Suppressor macrophage (primary cell): ENCODE measurements around the gene IQGAP2.
A peak's percentile ranks its signal among the peaks of the same experiment; 100 is the strongest.

Experiments
- DNase-seq, 4 experiments: peaks; one replicate each; pipeline ENCODE4 v3.0.0-alpha.2; 2020 to 2022

The IQGAP2 gene

DNA sequence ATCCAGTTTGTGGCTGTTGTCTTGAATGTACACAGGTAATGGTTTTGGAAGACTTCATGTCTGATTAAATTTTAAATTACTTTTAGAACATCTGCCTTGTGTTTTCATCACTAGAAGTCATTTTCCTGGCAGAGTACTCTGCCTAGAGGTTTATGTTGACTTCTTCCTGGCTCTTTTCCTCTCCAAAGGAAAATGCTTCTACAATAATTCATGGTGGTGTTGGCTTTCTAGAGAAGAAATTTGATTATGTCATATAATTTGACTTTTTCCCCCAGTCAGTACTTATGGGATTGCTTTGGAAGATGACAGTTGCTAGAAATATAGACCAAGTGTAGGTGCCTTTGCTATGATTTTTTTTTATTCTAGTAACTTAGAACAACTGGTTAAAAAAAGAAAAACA lies 173.4 kb downstream of the IQGAP2 start:
- DNase-seq: no peak

DNA sequence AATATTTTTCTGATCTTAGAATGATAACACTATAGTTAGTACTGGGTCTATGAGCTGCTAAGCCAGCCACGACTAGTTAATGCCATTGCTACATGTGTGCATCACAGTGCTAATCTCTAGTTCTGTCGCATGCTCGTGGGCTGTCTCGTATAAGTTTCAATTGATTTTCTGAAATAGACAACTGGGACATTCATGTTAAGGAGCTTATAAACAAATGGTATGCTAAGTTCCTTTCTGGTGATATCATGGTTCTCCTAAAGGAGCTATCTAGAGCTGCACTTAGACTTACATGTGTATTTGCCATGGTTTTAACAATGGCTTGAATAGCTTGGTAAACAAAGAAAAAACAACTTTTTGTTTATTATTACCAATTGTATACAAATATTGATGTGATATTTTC lies 173.9 kb downstream of the IQGAP2 start:
- no peak for DNase-seq

DNA sequence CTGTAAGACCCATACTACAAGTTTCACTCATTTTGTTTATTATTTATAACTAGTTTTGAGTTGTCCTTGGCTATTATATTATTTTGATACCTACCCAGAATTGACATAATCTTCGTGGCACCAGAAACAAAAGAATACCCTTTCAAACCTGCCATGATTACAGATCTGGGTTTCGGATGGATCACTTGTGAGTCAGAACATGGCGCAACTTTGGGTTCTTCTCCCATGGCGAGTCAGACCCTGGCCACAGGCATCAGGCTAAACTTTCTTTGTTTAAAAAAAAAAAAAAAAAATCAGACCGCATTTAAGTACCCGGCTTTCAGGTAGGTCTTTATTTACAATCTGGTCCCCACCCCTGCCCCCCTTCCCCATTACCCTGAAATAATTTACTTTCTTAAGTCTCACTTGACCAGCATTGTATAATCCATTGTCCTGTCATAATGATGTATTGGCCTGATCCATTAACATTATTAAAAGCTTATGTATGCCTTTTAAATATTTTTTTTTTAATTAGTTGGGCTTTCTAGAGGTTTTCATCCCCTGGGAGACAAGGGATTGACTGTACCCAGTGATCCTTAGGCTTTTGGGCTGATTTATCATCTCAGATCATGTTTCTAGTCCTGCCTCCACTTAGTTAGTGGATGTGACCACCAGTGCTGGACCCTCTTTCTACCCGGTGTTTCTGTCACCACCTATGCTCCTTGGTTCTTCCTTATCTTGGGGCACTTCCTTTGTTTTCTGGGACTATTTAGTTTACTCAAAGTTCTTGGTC lies 176.3 kb downstream of the IQGAP2 start:
- peak in 2 of 4 experiments; percentile 34 to 38 for DNase-seq

DNA sequence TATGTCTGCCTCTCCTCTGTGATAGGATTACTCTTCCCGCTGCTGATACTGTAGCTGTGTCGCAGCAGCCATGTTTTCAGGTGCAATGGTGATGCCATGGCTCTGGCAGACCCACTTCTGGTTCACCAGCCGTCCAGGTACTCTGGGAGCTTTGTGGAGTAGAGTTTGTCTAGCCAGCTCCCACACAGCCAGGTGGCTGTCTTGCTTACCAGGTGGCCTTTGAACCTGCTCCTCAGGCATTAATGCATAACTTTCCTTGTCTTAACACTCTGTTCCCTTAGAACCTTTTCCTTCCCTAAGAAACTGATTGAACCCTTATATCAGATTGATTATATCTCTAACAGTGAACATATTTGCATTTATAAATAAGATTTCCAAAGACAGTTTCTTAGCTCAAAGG lies 177.9 kb downstream of the IQGAP2 start:
- no peak for DNase-seq

DNA sequence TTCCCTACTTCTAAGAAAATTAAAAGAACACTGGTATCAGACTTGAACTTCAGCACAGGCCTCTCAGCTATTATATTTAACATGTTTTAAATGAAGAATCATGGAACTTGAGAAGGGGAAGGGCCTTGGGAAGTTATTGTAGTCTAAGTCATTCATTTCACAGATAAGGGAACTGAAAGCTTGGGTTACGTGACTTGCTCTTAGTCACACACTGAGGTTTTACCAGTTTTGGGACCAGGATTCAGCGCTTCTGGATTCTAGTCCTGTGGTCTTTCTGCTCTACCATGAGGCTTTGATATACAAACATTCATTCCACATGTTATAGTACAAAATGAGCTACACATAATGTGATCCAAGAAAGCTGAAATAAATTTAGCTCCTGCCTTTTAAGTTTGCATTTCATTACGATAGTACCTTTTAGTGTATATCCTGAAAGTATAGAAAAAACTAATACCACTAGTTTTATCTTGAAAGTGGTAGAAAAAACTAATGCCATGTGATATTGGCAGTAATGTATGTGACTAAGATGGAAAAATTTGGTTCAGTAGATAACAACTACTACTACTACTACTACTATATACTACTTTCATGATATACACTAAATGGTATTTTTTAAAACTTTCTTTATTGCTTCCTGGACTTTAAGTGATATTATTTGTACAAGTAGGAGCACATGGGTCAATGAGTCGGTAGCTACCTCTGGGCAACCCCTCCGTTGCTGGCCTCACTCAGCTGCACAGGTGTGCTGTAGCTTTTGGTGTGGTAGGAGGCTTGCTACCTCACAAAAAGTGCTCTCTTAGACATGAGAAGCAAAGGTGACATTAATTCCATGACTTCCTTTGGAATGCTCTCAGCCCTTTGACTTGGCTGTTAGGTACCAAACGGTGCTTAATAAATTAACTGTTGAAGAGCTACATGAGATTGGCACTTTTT lies 179.4 kb downstream of the IQGAP2 start:
- peak; percentile 83 to 95 (median 90) for DNase-seq

DNA sequence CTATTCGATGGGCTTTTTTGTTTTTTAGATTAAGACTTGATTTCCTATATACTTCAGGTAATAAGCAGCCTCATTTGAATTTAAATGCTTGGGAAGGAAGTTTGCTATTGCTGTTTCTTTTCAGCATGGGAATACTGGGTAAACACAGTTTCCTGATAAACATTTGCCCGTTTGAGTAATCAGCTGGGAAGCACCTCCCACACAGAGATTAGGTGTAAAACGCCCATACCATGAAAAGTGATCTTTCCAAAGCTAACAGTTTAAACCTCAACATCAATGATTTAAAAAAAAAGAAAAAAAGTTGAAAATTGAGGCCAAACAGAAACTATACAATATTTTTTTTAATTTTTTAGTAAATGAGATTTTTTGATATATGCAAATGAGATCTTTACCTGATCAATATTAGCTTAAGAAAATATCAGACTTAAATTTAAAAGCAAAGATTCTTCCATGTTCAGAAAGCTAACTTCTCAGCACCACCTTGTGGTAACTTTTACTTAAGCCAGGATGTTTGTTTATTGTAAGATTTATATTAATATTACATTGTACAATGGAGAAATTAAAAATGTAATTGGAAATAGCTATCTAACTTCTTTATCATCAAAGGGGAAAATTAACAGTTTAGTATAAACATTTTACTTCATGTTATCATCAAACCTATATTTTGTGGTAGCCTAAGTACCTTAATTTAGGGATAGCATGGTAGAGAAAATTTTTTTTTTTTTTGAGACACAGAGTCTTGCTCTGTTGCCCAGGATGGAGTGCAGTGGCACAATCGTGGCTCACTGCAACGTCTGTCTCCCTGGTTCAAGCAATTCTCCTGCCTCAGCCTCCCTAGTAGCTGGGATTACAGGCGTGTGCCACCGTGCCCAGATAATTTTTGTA lies 180.3 kb downstream of the IQGAP2 start:
- DNase-seq: peak in 3 of 4 experiments; percentile 37 to 62 (median 53)

DNA sequence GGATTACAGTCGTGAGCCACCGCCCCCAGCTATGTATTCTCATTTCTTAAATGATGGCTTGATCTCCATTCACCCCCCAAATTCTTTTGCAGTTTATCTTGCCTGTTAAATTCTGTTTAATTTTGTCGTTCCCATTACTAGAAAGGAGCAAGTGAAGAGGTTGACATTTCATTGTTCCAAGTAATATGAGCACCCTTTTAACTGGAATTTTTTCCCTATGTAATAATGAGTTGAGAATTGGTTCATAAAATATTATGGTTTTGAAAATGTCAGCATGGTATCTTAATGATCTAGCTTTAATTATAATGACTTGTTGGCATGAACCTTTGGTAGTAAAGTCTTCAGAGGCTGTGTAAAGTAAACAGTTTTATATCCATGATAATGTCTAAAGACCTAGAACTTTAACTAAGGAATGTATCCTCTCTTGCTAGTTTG lies 182.7 kb downstream of the IQGAP2 start:
- DNase-seq: no peak

DNA sequence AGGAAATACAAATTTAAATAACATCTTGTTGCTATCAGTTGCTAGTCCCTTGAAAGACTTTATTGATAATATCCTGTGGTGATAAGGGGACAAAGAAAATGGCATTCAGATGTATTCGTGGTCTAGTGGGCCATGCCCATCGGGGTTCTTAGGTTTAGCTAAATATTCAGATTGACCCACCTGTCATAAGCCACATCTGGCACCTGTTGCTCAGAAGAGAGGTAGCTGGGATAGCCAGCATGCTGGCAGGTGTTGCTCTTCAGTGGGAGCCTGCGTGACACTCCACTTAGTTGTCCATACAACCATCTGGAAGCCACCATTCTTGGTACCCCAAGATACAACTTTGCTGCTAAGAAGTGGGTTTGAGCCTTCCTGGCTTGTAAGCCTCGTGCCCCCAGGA lies 183.4 kb downstream of the IQGAP2 start:
- DNase-seq: no peak

DNA sequence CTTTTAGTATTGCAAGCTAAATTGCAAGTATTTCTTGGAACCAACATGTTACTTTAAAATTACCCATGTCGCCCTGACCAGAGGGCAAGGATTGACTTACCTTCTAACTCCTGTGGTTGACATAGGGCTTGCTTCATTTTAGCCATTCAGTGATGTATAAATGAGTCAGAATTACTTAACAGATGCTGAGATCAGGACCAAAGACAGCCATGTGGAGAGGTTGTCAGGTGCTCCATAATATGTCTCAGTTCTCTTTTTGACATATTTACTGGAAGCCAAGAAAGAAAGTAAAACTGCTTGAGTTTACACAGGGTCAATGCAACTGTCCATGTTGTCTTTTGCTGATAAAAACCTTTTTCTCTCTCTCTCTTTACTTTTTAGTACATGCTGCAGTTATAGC lies 186.9 kb downstream of the IQGAP2 start:
- DNase-seq: peak in 3 of 4 experiments; percentile 29 to 60 (median 40)

DNA sequence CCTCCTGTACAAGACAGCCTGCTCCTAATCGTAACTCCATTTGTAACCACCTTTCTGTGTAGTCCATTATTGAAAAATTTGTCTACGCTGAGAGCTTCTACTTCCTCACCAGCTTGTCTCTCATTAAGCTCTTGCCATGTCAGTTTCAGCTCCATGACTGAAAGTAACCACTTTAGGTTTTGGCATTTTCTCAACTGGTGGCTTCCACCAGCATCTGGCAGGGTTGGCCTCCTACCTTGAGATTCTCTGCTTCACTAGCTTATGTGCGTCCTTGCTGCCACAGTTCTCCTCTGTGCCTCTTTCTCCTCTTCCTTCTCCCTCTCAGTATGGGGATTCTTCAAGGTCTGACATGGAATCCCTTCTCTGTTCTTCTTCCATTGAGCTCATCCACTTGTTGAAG lies 188.3 kb downstream of the IQGAP2 start:
- no peak for DNase-seq

DNA sequence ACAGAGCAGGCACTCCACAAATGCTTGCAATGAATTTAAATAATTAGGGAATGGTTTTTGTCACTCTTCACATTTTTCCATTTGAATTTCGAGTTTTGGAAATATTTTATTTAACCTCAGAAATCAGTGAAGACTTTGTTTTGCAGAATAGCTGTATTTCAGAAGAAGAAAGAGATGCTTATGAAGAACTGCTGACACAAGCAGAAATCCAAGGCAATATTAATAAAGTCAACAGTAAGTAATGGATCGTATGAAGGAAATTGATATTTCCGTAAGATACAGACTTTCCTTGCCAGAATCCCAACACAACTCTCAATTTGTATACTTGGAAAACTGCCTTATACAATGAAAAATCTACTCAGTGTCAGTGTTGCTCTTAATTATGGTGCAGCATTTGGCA lies 189.6 kb downstream of the IQGAP2 start:
- no peak for DNase-seq

DNA sequence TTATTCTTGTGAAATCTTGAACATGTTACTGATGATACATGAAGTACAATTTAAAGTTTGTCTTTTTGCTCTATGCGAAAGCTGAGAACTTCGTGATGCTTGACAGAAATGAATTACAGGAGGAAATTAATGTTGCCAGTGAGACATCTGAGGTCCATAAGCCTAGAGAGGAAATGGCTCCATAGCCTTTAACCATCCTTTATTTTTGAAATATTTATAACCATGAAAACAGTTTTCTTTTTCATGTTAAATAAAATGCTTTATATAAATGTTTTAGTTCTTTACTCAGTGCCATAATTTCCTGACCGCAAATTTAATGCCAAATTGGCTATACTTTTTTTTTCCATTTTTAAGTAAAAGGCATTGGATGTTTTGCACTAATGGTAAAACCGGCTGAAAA lies 191.0 kb downstream of the IQGAP2 start:
- no peak for DNase-seq

DNA sequence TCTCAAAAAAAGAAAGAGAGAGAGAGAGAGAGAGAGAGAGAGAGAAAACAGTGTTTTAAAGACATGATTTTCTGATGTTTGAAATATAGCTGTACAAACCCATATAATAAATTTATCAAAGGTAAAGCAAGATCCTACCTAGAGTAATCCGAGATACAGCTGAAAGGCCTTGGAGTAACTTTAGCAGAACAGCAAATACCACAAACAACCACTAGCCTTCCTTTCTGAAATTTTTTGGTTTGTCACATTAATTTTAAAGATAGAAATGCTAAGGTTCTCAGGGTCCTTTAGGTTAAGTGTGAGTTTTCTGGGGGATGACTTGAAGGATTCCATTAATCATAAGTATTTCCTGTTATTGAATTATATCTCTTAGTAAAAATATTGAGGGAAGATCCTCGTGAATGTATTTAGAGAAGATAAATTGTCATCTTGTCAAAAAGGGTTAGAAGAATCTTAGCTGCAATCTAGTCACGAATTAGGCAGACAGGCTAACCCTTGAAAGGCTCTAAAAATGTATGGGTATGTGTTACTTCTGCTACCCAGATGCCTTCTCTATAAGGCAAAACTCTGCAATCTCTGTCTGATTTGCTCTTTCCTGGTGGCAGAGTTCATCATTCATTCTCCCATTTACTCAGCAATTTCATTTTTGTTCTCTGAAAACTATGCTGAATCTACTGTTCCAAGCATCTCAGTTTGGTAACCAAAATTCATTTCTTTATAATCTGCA lies 192.8 kb downstream of the IQGAP2 start:
- no peak for DNase-seq

DNA sequence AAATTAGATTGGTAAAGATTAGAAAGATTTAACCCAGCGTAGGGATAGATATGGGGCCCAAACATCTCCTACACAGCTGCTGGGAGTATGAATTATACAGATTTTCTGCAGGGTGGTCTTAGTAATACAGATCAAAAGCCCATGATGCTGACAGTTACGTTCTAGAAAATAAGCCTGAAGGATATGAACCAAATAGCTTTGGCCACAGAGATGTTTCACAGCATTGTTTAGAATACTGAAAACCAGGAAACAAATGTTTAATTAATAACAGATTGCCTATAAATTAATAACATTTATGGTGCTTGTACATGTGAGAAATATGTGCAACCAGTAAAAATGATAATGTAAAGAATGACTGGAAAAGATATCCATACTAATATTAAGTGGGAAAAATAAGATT lies 195.4 kb downstream of the IQGAP2 start:
- no peak for DNase-seq

DNA sequence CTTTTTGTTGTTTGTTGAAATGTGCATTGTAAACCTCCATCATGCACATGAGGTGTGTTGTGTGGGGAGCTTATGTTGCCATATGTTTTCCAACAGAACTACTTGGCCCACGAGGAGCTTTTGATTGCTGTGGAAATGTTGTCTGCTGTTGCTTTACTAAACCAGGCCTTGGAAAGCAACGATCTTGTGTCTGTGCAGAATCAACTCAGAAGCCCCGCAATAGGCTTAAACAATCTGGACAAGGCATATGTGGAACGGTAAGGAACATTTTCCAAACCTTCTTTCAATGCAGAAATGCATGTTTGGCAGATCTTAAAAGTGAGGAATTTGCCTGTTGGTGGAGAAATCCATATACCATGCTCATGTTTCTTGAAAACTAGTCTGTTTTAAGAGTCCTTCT lies 197.6 kb downstream of the IQGAP2 start:
- DNase-seq: no peak

DNA sequence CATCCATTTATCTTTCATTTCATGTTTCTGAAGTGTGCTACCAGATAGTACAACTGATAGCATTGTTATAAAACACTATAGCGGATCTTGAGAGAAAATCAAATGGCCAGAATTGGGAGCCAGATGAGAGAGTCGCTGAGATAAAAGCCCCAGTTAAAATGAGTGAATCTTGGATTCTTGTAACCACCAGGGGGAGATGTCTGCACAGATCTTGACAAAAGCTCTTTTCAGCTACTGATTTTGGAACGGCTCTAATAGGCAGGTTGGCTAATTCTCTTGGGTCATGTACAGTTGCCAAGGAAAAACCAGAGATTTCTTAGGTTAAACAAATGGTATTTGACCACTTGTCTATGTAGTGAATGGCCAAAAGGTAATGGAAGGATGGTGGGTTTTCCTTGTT lies 198.4 kb downstream of the IQGAP2 start:
- DNase-seq: peak; percentile 41 to 79 (median 64)

DNA sequence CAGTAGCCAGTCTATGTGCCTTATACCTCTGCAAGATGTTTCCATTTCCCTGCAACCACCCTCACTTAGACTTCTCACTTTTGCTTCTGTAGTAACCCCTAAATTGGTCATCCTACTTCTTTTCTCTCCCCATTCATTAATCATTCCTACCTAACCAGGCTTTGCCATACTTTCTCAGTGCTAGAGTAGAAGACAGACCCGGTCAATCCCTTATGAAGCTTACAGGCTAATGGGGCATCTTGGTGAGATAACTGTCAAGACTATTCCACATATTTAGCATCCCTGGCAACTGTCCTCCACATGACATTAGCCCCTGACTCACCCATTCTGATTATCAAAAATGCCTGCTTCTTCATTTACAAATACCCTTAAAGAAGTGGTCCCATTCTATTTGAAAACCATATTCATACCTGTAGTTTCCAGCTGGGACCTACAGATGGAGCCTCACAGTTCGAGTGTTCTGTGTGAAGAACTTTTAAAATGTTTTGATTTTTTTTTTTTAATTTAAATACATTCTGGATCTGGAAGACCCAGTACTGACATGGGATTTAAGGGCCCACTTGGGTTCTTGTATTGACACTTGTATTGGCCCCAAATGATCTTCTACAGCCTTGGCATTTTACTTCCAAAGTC lies 199.1 kb downstream of the IQGAP2 start:
- no peak for DNase-seq

DNA sequence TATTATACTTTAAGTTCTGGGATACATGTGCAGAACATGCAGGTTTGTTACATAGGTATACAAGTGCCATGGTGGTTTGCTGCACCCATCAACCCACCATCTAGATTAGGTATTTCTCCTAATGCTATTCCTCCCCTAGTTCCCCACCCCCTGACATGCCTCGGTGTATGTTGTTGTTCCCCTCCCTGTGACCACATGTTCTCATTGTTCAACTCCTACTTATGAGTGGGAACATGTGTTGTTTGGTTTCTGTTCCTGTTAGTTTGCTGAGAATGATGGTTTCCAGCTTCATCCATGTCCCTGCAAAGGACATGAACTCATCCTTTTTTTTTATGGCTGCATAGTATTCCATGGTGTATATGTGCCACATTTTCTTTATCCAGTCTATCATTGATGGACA lies 200.9 kb downstream of the IQGAP2 start:
- peak in 3 of 4 experiments; percentile 15 to 59 (median 48) for DNase-seq

DNA sequence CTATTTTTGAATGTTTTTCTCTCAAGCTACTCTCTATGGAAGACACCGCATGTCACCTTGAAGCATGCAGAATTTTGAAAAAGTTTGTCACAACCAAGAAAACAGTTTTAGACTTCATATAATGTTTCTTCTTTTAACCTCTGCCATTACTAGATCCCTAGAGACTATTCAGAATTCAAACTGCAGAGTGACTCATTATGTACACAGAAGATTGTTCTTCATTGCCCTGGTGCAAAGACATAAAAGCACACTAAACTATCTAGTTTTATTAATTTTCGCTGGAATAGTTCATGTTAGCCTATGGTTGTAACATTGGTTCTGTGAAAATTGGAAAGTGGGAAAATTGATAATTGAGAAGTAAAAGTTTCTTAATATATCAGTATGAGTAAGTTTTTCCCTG lies 201.8 kb downstream of the IQGAP2 start:
- no peak for DNase-seq

DNA sequence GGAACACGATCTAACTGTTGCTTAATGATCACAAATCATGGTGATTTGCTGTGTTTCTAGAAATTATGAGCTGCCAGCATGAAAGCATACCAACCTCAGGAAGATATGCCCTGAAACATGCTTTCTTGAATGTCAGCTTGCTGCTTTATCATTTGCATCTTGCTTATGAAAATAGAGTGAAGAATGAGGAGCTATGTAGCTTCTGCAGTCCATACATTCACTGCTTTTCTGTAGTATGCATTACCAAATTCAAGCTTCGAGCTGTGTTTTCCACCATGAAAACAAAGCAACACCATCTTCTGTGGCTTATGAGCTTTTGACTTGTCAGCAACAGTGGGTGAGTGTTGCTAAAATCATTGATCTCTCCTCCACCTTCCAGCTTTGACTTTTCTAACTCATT lies 203.6 kb downstream of the IQGAP2 start:
- DNase-seq: peak in 1 of 4 experiments; percentile 6

DNA sequence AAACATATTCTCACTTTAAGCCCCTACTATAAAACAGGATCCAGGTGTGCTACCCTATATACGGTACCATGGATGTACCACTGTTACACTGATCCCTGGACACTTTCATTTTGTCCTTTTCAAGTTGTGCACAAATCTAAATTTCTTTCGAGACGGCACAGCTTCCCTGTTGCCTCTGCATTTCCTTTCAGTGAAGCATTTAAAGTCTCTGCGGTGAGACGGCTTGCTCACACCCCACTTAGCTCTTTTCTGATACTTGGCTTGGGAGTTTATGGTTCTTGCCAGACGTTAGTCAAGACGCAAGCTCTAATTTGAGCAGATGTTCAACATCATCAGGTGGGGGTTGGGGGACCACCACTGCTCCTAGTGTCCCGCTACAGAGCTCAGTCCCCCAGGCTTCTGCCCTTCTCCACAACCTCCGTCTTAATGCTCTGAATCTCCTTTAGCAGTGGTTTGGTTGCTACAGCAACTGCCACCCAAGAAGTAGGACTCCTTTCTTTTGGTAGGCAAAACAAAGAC lies 204.3 kb downstream of the IQGAP2 start:
- DNase-seq: no peak
